Transverse colon (tissue), 4 donors: ENCODE measurements around the gene PRF1.

Experiments
- CTCF ChIP-seq, 5 experiments: fragments of 200-600 bp in 3 of 5; fragments of 450-650 bp in 2 of 5; sonication (generic) in 3 of 5; IDR thresholded peaks; 1 replicate in 2 of 5; 2 replicates in 3 of 5; pipeline ENCODE4 v1.5.1; 2016 to 2017; ENCODE audit warnings: antibody characterized with exemption in 5 of 5, inconsistent platforms in 3 of 5, mild to moderate bottlenecking in 2 of 5, moderate library complexity in 1 of 5
- POLR2AphosphoS5 ChIP-seq, 3 donors: sonication (generic); formaldehyde crosslinking; IDR thresholded peaks; one replicate each; pipeline ENCODE4 v1.6.1; 2016; ENCODE audit warnings: antibody characterized with exemption in 3 of 3

GRCh38 chr10:70557086-70557845, 45.3 kb downstream of the PRF1 start:
- TF ChIP-seq CTCF (IDR thresholded peaks at IDR 0.05) (no peak), POLR2AphosphoS5 (IDR thresholded peaks at IDR 0.05) (no peak)
